C4-2B (cell line): ENCODE results near the gene PCDH9.

Experiments used
- H3K27ac ChIP-seq: fragments of 450-650 bp; 2 replicates; pipeline ENCODE4 v1.5.1; 2017
- ZFX ChIP-seq: fragments of 450-650 bp; IDR thresholded peaks from 2 replicates; pipeline ENCODE4 v1.6.1; 2017
- TF ChIP-seq, protein P1 (sequence below): fragments of 450-650 bp; conservative IDR thresholded peaks from 2 replicates; pipeline ENCODE4 v1.5.1; 2017; ENCODE audit warnings: mild to moderate bottlenecking

Gene PCDH9

DNA sequence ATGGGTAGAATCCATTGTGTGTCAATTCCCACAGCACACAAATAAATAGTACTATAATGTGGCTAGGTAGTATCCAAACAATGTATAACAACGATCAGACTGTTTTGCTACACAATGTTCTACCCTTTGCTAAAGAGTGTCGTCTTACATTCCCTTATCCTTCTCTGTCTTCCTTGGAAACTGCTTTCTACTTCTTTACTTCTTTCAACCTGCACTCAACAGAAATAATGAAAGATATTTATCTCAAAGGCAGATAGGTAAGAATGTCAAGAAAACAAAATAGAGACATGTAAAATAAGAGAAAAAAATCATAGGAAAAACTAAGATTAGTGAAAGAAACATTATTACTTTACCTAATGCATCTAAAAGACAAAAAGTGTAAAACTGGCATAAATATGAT, 814.7 kb downstream of the PCDH9 start:
- TF ChIP-seq, protein P1, sequence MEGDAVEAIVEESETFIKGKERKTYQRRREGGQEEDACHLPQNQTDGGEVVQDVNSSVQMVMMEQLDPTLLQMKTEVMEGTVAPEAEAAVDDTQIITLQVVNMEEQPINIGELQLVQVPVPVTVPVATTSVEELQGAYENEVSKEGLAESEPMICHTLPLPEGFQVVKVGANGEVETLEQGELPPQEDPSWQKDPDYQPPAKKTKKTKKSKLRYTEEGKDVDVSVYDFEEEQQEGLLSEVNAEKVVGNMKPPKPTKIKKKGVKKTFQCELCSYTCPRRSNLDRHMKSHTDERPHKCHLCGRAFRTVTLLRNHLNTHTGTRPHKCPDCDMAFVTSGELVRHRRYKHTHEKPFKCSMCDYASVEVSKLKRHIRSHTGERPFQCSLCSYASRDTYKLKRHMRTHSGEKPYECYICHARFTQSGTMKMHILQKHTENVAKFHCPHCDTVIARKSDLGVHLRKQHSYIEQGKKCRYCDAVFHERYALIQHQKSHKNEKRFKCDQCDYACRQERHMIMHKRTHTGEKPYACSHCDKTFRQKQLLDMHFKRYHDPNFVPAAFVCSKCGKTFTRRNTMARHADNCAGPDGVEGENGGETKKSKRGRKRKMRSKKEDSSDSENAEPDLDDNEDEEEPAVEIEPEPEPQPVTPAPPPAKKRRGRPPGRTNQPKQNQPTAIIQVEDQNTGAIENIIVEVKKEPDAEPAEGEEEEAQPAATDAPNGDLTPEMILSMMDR = no peak
- no peak for TF ChIP-seq ZFX
- H3K27ac ChIP-seq = no peak overlapping the region

DNA sequence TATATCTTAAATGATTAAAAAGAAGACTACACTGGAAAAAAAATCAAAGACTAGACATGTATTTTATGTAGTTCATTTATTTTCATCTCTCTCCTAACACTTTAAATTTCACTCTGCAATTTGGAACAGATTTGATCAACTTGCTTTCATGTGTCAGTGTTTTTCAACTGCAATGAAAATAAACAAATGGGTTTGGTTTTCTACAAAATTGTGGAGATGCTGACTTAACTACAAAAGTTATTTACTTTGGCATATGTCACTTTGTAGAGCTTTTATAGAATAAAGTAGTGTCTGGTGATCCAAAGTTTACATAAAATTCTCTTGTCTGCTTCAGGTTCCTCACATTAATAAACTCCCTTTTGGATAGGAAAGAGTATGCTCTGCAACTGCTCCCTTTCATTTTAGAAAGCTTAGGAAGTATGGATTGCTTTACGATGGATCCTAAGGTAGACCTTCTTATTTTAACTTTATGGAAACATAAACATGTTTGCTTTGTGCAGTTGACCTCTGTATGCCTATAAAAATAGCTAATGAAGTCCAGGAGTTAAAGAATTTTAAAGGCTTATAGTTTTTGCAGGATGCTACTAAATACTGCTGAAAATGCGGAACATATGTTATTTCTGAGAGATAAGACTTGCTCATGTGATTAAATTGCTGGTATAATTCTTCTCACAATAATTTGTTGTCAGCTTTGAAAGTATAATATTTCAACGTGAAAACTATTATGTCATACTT, 815.9 kb downstream of the PCDH9 start:
- no peak overlapping the region for H3K27ac ChIP-seq
- TF ChIP-seq, protein P1 = no peak
- TF ChIP-seq ZFX = no peak

DNA sequence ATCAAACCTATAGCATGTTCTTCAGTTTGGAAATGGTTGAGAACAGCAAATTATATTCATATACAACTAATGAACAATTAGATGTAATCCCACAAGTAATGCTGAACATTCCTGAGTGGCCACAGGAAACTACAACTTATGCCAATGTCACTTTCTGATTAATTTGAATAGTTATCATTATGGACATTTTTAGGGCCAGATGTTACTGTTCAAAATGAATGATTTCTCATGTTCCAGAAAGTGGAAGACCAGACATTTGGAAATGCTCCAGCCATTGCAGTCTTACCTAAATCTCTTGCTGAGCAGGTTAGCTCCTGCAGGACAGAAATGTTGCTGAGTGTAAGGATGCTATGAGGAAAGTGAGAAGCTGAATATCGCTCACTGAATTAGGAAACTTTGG, 819.8 kb downstream of the PCDH9 start:
- TF ChIP-seq ZFX = no peak
- TF ChIP-seq, protein P1 = no peak
- H3K27ac ChIP-seq = no peak overlapping the region

DNA sequence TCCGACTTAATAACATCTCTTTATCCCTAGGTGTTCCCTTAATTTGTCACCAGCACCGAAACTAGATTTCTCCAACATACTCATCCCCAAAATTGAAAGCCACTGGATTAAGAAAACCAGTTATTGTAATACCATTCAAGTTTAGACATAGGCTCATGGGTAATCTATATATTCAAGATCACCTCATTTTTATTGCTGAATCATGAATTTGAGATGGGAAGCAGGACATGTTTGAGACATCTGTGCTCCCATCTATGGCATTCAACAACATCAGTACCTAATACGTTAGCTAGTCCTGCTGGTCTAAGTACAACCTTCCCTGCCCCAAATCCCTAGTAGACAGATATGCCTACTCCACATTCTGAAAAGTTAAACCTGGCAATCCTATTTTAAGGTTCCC, 820.6 kb downstream of the PCDH9 start:
- H3K27ac ChIP-seq = no peak overlapping the region

DNA sequence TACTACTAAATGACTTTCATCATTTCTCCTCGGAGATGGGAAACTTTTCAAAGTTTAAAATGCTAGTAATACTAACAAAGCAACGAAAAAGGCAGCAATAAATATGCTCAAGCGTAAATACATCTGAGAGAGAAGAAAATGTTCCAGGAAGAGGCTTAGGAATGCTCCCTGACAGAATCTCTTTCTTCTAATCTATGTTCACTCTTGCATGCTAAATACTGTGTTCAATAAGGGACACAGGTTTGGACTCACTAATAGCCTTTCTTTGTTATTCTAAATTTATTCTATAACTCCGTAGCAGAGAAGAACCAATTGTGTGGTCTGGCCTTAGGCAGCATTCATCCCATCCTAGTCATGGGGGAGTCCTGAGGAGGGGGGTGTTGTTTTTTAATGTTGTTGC, 823.0 kb downstream of the PCDH9 start:
- no peak overlapping the region for H3K27ac ChIP-seq
- TF ChIP-seq, protein P1 = no peak

More for the DNA sequence above, 820.6 kb downstream of the PCDH9 start:
- no peak for TF ChIP-seq ZFX
- TF ChIP-seq, protein P1 = no peak

DNA sequence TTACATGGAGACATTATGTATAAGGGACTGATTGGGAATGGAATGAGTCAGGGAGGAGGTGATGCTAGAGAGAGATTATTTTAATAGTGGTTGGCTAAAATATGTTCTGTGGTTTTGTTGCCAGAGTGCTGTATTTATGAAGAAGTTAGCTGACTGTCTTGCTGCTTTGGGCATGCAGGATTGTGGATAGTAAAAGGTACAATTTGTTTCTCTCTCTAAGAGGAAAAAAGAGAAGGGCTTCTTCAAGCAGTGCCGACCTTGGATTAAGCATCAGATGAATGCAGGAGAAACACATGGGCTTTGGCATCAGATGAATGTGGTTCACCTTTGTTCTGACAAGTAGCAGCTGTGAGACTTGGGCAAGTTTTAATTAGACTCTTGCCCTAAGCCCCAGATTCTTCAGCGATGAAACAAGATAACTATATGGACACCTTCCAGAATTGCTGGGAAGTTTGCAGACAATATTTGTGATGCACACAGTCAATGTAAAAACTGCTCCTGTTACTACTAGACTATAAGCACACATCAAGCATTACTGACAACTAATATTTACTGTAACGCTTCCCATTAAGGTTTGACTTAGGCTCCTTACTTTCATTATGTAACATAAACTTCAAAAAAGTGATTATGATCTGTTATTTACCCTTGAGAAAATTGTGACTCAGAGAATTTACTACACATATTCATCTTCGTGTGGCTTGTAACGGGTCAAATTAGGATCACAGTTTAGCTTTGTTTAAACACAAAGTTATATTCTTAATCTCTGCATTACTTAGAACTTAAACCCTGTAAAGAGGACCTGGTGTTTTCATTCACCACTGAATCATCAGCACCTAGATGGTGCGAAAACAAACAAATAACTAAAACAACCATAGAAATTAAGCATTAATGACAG, 824.0 kb downstream of the PCDH9 start:
- TF ChIP-seq, protein P1 = no peak
- no peak for TF ChIP-seq ZFX
- H3K27ac ChIP-seq = no peak overlapping the region

DNA sequence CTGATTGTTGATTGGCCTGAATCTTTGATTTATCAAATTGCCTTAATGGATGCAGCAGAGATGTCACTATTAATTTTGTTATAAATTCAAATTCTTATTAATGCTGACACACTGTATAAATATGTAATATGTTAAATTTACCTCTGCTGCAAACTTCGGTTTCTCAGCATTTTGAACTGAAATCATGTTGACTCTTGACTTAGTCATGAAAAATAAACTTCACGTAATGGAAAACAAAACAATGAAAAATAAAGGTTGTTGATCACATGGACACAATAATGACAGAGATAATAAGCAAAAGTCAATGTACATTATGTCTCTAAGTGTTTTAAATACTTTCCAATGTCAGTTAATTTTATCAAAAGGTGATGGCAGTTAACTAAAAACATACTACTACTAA, 827.6 kb downstream of the PCDH9 start:
- TF ChIP-seq ZFX = no peak
- TF ChIP-seq, protein P1 = no peak
- H3K27ac ChIP-seq = no peak overlapping the region
